ENCODE data around the gene CD36. TPM values are rescaled to one million over a fixed set of nuclear protein-coding genes. Genes with fewer than 3 reads are reported as not detected.

CD36 gene
- total RNA-seq, 4 donors from 2014 or later: 5.4 to 186 (median 12.1) TPM

- no peak overlapping the region for H3K27ac ChIP-seq
- H3K36me3 ChIP-seq: no peaks in the 10 kb centered on the region
- H3K27me3 ChIP-seq: no peaks in the 10 kb centered on the region
- intact Hi-C loops (cut with DNase I; ENCODE audit: low total_unique reads): no loop called here
- no peak overlapping the region for H3K4me3 ChIP-seq
- no peak for DNase-seq
- TF ChIP-seq CTCF (IDR thresholded peaks at IDR 0.05) (no peak), POLR2A (IDR thresholded peaks at IDR 0.05) (no peak)
- H3K4me1 ChIP-seq: peaks cover 0 to 20% of the 10 kb centered on the region in 2 donors
- no peaks in the 10 kb centered on the region for H3K9me3 ChIP-seq
Measured at GRCh38 chr7:80720146-80720545, 81.7 kb downstream of the CD36 start.

GRCh38 chr7:80721883-80722615, 83.6 kb downstream of the CD36 start:
- Histone ChIP-seq H3K4me3 (no peak overlapping the region), H3K27ac (peak overlapping the region in 1 of 2 donors; percentile 54), H3K9me3 (no peaks in the 10 kb centered on the region), H3K4me1 (peaks cover 0 to 20% of the 10 kb centered on the region in 2 donors), H3K27me3 (no peaks in the 10 kb centered on the region), H3K36me3 (no peaks in the 10 kb centered on the region)
- intact Hi-C loops (cut with DNase I; ENCODE audit: low total_unique reads): no loop called here
- DNase-seq: peak in 1 of 2 donors; percentile 34
- TF ChIP-seq CTCF (IDR thresholded peaks at IDR 0.05) (no peak), POLR2A (IDR thresholded peaks at IDR 0.05) (no peak)

GRCh38 chr7:80722616-80723195, 84.3 kb downstream of the CD36 start:
- TF ChIP-seq CTCF (IDR thresholded peaks at IDR 0.05) (no peak), POLR2A (IDR thresholded peaks at IDR 0.05) (no peak)

GRCh38 chr7:80724249-80724871, 85.9 kb downstream of the CD36 start:
- peaks cover 0 to 20% of the 10 kb centered on the region in 2 donors for H3K4me1 ChIP-seq
- intact Hi-C loops (cut with DNase I; ENCODE audit: low total_unique reads): no loop called here
- TF ChIP-seq POLR2A (IDR thresholded peaks at IDR 0.05): no peak
- DNase-seq: no peak
- peak overlapping the region; percentile 35 to 49 for H3K27ac ChIP-seq
- H3K9me3 ChIP-seq: no peaks in the 10 kb centered on the region
- no peak overlapping the region for H3K4me3 ChIP-seq
- H3K27me3 ChIP-seq: no peaks in the 10 kb centered on the region
- H3K36me3 ChIP-seq: no peaks in the 10 kb centered on the region

More at GRCh38 chr7:80722616-80723195, 84.3 kb downstream of the CD36 start:
- peak; percentile 52 to 67 for DNase-seq
- peaks cover 0 to 20% of the 10 kb centered on the region in 2 donors for H3K4me1 ChIP-seq
- H3K36me3 ChIP-seq: no peaks in the 10 kb centered on the region
- no peaks in the 10 kb centered on the region for H3K9me3 ChIP-seq
- H3K4me3 ChIP-seq: no peak overlapping the region
- no peaks in the 10 kb centered on the region for H3K27me3 ChIP-seq
- peak overlapping the region; percentile 9 to 54 for H3K27ac ChIP-seq
- intact Hi-C loops (cut with DNase I; ENCODE audit: low total_unique reads): no loop called here

GRCh38 chr7:80725181-80725611, 86.8 kb downstream of the CD36 start:
- Histone ChIP-seq H3K9me3 (no peaks in the 10 kb centered on the region), H3K4me3 (no peak overlapping the region), H3K36me3 (no peaks in the 10 kb centered on the region), H3K4me1 (peaks cover 0 to 20% of the 10 kb centered on the region in 2 donors), H3K27ac (peak overlapping the region; percentile 35 to 49), H3K27me3 (no peaks in the 10 kb centered on the region)
- intact Hi-C loops (cut with DNase I; ENCODE audit: low total_unique reads): no loop called here
- DNase-seq: no peak
- TF ChIP-seq POLR2A (IDR thresholded peaks at IDR 0.05) (no peak), CTCF (IDR thresholded peaks at IDR 0.05) (no peak)

Small RNA genes within 50 kb of the gene (small RNA-seq; reads per million reads assigned to genes)
- not detected for gene AC073850.1

Other genes starting within 250 kb of the CD36 start
- not detected for gene GNAT3, start 126.6 kb upstream of the CD36 start, total RNA-seq

All from uterus (tissue), 4 donors.